NT2/D1 (cell line): ENCODE data around the gene CHST12.

Experiments used
- YY1 ChIP-seq: IDR thresholded peaks from 2 replicates; pipeline ENCODE4 v1.6.1; 2011; ENCODE audit not compliant: insufficient read length, insufficient read depth
- ZNF274 ChIP-seq: IDR thresholded peaks from 2 replicates; pipeline ENCODE4 v1.6.1; 2011; ENCODE audit warnings: mild to moderate bottlenecking, low read depth, low read length

DNA sequence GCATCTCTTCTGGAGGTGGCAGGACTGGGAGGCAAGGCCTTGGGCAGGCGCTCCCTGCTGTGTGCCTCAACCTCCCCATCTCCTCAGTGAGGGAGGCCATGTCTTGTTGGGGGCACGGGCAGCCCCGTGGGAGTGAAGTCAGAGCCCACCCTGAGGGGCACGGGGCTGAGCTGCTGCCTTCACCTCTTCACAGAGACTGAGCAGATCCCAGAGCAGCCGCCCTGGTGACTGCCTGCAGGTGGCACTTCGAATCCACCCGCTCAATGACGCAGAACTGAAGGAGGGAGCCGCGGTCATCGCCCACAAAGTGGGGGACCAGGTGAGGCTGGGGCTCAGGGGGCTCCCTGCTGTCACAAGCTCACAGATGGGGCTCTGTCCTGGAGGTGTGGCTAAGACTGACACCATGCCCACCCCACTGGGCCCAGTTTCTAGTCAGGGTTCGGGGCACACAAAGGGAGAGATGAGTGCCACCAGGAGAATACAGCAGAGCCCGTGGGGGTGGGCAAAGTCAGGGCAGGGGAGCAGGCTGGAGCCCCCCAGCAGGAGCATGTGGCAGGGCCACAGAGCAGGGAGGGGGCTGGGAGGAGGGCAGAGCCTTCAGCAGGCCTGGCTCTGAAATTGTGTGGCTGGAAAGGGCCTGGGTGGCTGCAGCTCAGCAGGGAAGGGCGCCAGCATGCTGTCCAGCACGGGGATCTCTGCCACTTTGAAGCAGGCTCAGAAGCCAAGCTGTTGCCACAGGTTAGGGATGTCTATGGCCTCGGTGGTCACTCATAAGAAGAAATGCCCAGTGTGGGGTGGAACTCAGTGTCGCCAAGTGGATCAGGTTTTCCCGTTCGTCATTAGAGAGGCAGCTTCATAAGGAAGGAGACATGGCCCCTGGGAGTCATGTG, 18.8 kb upstream of the CHST12 start:
- no peak for TF ChIP-seq YY1
- no peak for TF ChIP-seq ZNF274
